Ovary (tissue), 3 donors: Measurements from ENCODE around the gene PAK6.

ENCODE experiments used
- POLR2A ChIP-seq: fragments of 450-650 bp; IDR thresholded peaks from one replicate; pipeline ENCODE4 v1.6.1; 2017; ENCODE audit warnings: antibody characterized with exemption, mild to moderate bottlenecking, moderate library complexity
- TF ChIP-seq, protein P1 (sequence below), 3 donors: fragments of 450-650 bp in 2 of 3; fragments of 200-600 bp in 1 of 3; IDR thresholded peaks; one replicate each; pipeline versions ENCODE4 v1.5.1 to v1.8.0; 2016 to 2022; ENCODE audit warnings: antibody characterized with exemption in 3 of 3, mild to moderate bottlenecking in 1 of 3
- donor health status: DM: no; HTN: no; CAD: no.

DNA sequence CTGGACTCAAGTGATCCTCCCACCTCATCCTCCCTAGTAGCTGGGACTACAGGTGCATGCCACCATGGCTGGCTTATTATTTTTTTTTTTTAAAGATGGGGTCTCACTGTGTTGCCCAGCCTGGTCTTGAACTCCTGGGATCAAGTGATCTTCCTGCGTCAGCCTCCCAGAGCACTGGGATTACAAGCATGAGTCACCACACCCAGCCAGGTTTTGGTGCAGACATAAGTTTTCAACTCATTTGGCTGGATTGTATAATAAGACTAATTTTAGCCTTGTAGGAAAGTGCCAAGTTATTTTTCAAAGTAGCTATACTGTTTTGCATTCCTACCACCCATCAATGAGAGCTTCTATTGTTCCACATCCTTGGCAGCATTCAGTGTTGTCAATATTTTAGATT is 45.9 kb upstream of the PAK6 start:
- TF ChIP-seq POLR2A = no peak
- TF ChIP-seq, protein P1, sequence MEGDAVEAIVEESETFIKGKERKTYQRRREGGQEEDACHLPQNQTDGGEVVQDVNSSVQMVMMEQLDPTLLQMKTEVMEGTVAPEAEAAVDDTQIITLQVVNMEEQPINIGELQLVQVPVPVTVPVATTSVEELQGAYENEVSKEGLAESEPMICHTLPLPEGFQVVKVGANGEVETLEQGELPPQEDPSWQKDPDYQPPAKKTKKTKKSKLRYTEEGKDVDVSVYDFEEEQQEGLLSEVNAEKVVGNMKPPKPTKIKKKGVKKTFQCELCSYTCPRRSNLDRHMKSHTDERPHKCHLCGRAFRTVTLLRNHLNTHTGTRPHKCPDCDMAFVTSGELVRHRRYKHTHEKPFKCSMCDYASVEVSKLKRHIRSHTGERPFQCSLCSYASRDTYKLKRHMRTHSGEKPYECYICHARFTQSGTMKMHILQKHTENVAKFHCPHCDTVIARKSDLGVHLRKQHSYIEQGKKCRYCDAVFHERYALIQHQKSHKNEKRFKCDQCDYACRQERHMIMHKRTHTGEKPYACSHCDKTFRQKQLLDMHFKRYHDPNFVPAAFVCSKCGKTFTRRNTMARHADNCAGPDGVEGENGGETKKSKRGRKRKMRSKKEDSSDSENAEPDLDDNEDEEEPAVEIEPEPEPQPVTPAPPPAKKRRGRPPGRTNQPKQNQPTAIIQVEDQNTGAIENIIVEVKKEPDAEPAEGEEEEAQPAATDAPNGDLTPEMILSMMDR (IDR thresholded peaks at IDR 0.05) = no peak
